ENCODE measurements around the gene CBX4. TPM values are rescaled to one million over a fixed set of nuclear protein-coding genes. Genes with fewer than 3 reads are reported as not detected.
A peak's percentile ranks its signal among the peaks of the same experiment; 100 is the strongest.

Gene CBX4
- total RNA-seq, 1 donor from 2014 or later, result 20.2 TPM

GRCh38 chr17:79830303-79830702 lies 8.9 kb downstream of the CBX4 start:
- DNase-seq (no peak), ATAC-seq (no peak)
- Histone ChIP-seq H3K27ac (no peak overlapping the region), H3K4me3 (no peak overlapping the region), H3K27me3 (no peaks in the 10 kb centered on the region), H3K36me3 (peaks cover 20% of the 10 kb centered on the region), H3K4me1 (peaks cover 29% of the 10 kb centered on the region), H3K9me3 (no peaks in the 10 kb centered on the region)
- TF ChIP-seq, protein P1, sequence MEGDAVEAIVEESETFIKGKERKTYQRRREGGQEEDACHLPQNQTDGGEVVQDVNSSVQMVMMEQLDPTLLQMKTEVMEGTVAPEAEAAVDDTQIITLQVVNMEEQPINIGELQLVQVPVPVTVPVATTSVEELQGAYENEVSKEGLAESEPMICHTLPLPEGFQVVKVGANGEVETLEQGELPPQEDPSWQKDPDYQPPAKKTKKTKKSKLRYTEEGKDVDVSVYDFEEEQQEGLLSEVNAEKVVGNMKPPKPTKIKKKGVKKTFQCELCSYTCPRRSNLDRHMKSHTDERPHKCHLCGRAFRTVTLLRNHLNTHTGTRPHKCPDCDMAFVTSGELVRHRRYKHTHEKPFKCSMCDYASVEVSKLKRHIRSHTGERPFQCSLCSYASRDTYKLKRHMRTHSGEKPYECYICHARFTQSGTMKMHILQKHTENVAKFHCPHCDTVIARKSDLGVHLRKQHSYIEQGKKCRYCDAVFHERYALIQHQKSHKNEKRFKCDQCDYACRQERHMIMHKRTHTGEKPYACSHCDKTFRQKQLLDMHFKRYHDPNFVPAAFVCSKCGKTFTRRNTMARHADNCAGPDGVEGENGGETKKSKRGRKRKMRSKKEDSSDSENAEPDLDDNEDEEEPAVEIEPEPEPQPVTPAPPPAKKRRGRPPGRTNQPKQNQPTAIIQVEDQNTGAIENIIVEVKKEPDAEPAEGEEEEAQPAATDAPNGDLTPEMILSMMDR (IDR thresholded peaks at IDR 0.05), result no peak
- intact Hi-C loops (cut with DNase I), result no loop called here

- Histone ChIP-seq H3K27ac (no peak overlapping the region), H3K27me3 (no peaks in the 10 kb centered on the region), H3K36me3 (peaks cover 12% of the 10 kb centered on the region), H3K4me3 (no peak overlapping the region), H3K9me3 (no peaks in the 10 kb centered on the region), H3K4me1 (peaks cover 29% of the 10 kb centered on the region)
- ATAC-seq (no peak), DNase-seq (no peak)
- intact Hi-C loops (cut with DNase I), result no loop called here
- TF ChIP-seq, protein P1 (IDR thresholded peaks at IDR 0.05), result no peak
Measured at GRCh38 chr17:79829457-79829856, 9.8 kb downstream of the CBX4 start.

- Histone ChIP-seq H3K36me3 (peaks cover 9% of the 10 kb centered on the region), H3K4me1 (peaks cover 29% of the 10 kb centered on the region), H3K27ac (no peak overlapping the region), H3K4me3 (no peak overlapping the region), H3K9me3 (no peaks in the 10 kb centered on the region), H3K27me3 (no peaks in the 10 kb centered on the region)
- intact Hi-C loops (cut with DNase I), result no loop called here
- TF ChIP-seq, protein P1 (IDR thresholded peaks at IDR 0.05), result no peak
- no peak for DNase-seq
- ATAC-seq, result no peak
Measured at GRCh38 chr17:79829004-79829403, 10.2 kb downstream of the CBX4 start.

DNA sequence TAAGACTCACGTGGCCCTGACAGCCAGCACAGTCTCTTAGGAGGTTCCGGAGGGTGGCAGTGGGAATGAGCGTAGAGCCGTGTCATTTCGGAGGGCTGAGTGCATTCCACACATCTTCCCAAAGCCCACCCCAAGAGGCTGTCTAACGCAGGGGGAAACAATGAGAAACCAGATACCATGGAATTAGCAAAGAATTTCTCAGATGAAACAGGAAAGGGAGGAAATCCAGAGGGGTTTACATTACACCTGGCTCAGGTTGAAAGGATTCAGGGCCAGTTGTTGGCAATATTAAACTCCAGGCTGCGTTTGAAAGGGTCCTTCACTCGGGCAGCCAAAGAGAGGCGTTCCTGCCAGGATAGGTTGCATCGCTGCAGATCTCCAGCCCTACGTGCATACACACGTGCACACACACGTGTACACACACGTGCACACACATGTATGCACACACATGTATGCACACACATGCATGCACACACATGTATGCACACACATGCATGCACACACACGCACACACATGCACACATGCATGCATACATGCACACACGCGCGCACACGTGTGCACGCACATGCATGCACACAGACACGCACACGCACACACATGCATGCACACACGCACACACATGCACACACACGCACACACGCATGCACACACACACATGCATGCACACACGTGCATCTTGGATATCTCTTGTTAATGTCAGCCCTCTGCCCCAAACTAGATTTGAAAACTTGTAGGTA lies 12.2 kb downstream of the CBX4 start:
- no peak for ATAC-seq
- intact Hi-C loops (cut with DNase I), result no loop called here

DNA sequence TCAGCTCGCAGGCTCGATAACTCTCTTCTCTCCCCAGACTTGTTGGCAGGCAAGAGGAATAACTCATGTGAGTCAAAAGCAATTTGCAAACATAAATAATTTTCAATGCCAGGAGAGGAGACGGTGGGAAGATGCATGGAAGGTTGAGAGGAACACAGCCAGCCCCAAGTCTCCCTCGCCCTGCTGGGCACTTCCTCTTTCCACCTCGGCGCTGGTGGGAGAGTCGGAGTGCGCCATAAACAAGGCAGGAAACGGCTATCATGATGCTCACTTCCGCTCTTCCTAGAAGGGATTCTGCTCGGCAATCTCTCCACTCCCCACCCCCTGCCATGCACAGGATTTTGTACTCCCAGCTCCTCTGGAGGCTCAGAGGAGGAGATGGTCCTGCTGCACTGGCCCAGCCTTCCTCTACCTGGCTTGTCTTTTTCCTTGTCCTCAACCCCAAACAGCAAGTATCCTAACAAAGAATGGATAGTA lies 13.0 kb downstream of the CBX4 start:
- intact Hi-C loops (cut with DNase I), result no loop called here
- DNase-seq (no peak), ATAC-seq (peak; percentile 81)
- H3K9me3 ChIP-seq, result no peaks in the 10 kb centered on the region
- H3K4me3 ChIP-seq, result no peak overlapping the region
- H3K4me1 ChIP-seq, result peaks cover 2% of the 10 kb centered on the region
- no peak overlapping the region for H3K27ac ChIP-seq
- H3K36me3 ChIP-seq, result no peaks in the 10 kb centered on the region
- TF ChIP-seq, protein P1 (IDR thresholded peaks at IDR 0.05), result no peak
- H3K27me3 ChIP-seq, result no peaks in the 10 kb centered on the region

More for the DNA sequence above, 12.2 kb downstream of the CBX4 start:
- no peak overlapping the region for H3K27ac ChIP-seq
- no peaks in the 10 kb centered on the region for H3K27me3 ChIP-seq
- DNase-seq, result no peak
- TF ChIP-seq, protein P1 (IDR thresholded peaks at IDR 0.05), result no peak
- no peaks in the 10 kb centered on the region for H3K9me3 ChIP-seq
- no peak overlapping the region for H3K4me3 ChIP-seq
- peaks cover 9% of the 10 kb centered on the region for H3K4me1 ChIP-seq
- no peaks in the 10 kb centered on the region for H3K36me3 ChIP-seq
